HTR-8/SVneo (cell line): ENCODE data around the gene PPDPF.
"Not testable (repeated sequence)": the region's sequence is repeated elsewhere in the genome, so short reads cannot be mapped to it uniquely, and the experiment has no call there.

Experiments used
- DNase-seq: peaks from one replicate; pipeline ENCODE4 v3.0.0; 2011; ENCODE audit warnings: low spot score, mixed read lengths; ENCODE audit not compliant: insufficient read length
- FAIRE-seq: peaks from 2 replicates; lab custom pipeline; 2011; peaks lifted over from hg19 to GRCh38; lab: Jason Lieb, UNC

Gene PPDPF, protein sequence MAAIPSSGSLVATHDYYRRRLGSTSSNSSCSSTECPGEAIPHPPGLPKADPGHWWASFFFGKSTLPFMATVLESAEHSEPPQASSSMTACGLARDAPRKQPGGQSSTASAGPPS

DNA sequence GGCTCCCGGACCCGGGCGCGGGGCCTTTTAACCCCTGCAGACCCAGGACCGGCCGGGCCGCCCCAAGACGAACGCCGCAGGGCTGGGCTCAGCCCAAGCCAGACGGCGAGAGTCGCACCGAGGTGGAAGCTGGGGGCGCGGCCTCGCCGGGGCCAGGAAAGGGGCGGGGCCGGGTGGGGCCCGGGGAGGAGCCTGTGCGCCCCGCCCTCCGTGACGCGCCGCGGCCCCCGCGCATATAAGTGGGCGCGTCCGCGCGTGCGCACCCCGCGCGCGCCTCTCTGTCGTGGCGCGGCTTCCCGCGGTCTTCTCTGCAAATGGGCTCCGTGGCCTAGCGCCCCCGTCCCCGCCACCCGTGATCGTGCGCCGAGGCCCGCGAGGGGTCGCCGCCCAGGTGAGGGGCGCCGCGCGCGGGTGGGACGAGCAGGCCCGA lies at the start of gene PPDPF:
Gene PPDPF (plus strand): TSS at position 262 of the 430 bp plus-strand sequence. CDS start 544 bp downstream, outside the sequence.
- FAIRE-seq (peak; percentile 99), DNase-seq (peak; percentile 99)

- DNase-seq, result no peak
- no peak for FAIRE-seq
Measured at GRCh38 chr20:63471002-63471716, 49.4 kb upstream of the PPDPF start.

GRCh38 chr20:63471717-63471980 lies 48.9 kb upstream of the PPDPF start:
- no peak for FAIRE-seq
- no peak for DNase-seq

- no peak for DNase-seq
Measured at GRCh38 chr20:63471981-63472831, 48.4 kb upstream of the PPDPF start, which contains the start of gene KCNQ2. TSS of gene KCNQ2 (minus strand) at chr20:63472655. CDS start at chr20:63472463, 192 bp downstream.

GRCh38 chr20:63472862-63473390 lies 47.6 kb upstream of the PPDPF start:
- DNase-seq (no peak), FAIRE-seq (peak; percentile 49)

More at GRCh38 chr20:63471981-63472831, 48.4 kb upstream of the PPDPF start, which contains the start of gene KCNQ2:
- peak; percentile 76 for FAIRE-seq

DNA sequence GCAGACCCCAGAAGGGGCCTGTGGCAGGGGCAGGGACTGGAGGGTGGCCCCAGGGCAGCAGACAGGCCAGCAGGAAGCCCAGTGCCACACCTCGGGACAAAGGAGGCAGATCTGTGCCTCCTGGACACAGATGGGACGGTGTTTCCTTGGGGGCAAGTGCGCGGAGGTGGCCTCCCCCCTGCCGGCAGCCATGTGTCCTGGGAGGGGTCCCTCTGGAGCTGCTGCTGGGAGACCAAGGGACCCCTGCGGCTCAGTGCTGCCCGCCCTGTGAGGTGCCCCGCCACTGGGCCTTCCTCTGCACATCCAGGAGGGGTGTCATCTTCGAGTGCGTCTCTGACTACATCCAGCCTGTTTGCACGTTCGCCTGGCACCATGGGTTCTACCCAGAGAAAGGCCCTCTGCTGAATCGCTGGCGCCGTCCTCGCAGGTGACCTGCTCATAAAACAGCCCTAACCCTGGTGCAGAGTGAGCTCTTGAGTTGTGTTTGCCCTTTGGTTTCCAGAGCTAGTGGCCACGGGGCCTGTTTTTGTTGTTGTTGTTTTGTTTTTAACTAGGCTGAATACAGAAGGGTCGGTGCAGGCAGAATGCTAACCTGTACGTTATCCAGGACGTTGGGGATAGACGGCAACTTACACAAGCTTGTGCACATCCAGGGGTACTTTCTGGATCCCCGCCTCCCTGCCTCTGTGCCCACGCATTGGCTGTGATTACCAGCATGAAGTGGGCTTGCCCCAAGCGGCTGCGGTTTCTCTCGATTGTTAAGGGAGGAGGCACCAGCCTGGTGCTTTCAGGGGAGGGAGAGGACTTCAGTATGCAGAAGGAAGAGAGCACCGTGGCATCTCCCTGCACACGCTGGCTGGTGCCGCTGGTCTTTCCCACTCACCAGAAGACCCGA lies 46.8 kb upstream of the PPDPF start:
- no peak for DNase-seq
- peak; percentile 82 for FAIRE-seq

DNA sequence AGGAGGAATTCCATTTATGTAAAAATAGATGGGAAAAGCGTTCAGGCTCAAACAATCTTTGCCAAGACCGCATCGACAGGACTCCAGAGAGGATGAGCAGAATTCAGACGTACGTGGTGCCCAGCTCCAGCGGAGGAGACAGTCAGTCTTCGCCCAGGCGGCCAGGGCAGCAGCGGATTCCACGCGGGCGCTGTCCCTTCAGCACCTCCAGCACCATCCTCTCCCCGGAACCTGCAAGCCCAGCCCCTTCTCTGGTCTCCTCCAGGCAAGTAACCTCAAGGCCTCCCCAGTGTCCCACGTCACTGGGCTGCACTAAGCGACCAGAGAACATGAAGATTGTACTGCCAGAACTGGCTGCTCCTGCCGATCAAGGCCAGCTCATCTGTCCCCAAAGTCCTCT lies 45.4 kb upstream of the PPDPF start:
- DNase-seq, result peak; percentile 67
- no peak for FAIRE-seq

- no peak for DNase-seq
- FAIRE-seq, result no peak
Measured at GRCh38 chr20:63477061-63477616, 43.4 kb upstream of the PPDPF start.

DNA sequence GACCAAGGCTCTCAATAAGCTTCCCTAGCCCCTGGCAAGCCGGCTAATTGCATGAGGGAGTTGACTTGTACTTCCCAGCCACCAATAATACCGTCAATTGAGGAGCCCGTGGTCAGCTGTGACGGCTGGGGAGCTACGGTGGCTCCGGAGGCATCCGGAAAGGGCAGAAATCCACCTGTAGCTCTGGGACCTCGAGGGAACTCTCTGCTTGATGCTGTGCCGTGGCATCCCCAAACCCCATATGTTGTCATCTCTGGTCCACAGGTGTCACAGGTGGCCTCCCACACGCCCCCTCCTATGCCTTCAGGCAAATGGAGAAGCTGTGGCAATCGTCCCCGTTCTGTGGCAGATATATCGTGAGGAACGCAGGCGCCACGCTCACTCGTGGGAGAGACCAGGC lies 42.6 kb upstream of the PPDPF start:
- no peak for FAIRE-seq

DNA sequence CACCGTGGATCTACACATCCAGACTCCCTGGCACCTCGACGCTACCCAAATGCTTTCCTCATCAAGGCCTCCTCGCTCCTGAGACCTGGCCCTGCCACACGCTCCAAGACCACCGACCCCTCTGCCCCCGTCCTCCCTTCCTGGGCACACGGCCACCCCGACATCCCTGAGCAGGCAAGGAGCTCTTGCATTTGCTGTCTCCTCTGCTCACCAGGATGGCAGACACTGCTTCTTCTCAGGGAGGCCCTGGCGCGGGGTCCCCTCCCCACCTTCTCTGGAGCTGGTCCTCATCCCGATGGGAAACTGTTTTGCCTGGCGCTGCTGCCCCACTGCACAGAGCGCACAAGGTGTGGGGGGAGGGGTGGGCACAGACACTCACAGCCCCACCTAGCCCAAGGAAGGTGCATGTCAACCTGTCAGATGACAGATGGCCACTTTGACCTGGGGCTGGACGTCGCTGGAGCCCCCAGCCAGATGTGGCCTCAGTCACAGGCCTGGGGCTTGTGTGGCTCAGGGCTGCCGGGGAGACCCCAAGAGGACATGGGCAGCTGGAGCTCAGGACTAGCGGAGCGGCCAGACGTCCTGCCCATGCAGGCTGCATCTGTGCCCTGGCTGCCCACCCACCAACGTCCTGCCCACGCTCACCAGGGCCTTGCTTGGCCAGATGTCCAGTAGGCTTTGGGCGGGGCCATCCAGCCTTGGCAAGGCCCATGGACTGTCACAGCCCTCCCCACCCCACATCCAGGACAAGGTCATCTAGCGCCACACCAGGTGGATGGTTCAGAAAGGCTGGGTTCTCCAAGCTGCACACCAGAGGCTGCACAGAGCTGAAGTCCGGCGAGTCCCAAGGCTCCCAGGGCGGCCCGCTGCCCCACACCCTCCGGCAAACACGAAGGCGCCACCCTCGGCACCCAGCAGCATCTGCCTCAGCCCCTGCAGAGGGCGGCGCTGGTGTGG lies 41.9 kb upstream of the PPDPF start:
- FAIRE-seq (peak; percentile 36), DNase-seq (no peak)

More for the DNA sequence above, 42.6 kb upstream of the PPDPF start:
- DNase-seq, result no peak

DNA sequence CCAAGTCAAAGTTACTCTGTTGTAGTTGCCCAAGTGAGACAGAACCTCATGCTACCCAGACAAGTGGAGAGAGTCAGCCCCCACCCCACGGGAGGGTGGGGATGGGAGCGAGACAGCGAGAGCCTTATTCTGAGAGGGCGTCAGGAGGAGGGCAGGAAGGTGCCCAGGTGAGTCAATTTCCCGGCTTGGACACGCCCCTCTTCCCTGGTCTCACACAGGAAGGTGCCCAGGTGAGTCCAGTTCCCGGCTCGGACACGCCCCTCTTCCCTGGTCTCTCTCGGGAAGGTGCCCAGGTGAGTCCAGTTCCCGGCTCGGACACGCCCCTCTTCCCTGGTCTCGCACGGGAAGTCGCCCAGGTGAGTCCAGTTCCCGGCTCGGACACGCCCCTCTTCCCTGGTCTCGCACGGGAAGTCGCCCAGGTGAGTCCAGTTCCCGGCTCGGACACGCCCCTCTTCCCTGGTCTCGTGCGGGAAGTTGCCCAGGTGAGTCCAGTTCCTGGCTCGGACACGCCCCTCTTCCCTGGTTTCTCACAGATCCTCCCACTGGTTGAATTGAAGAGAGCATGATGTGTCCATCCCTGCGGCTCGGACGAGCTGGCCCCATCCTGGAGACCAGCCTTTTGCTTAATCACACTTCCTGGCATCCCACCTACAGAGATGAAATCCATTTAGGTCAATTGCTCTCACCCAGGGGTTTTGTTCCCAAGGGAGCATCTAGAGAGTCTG lies 40.7 kb upstream of the PPDPF start:
- DNase-seq, FAIRE-seq: not testable (repeated sequence)

DNA sequence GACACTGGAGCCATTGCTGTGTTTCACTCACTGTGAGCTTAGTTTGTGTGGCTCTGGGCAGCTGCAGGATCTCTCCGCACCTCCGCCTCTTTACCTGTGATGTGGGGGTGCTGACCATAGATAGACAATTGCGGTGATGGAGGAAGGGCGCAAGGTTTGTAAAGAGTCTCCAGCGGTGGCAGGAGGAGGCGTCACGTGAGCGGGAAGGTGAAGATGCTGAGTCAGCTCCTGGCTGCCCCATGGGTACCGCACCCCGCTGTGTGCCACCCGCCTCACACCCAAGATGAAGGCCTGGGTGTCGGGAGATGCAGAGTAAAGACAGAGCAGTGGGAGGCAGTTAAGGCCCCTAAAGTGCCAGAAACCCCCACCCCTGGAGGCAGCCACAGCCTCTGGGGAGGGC lies 39.1 kb upstream of the PPDPF start:
- FAIRE-seq (no peak), DNase-seq (no peak)

GRCh38 chr20:63482021-63482587 lies 38.5 kb upstream of the PPDPF start:
- no peak for FAIRE-seq
- DNase-seq, result no peak

DNA sequence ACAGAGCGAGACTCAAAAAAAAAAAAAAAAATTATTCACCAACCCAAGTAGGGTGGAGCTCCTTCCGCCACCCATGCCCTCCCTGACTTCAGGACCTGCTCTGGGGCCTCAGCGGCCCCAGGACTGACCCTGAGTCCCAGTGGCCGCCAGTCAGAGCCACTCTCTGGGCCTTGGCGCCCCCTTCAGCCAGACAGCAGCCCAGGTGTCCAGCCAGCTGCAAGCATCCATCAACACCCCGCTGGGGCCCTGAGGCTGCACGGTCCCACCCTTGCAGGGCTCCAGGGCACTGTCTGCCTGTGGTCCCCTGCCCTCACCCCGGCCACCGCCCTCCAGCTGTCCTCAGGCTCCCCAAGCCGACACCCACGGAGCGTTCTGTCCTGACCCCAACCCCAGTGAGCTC lies 36.7 kb upstream of the PPDPF start:
- no peak for FAIRE-seq
- no peak for DNase-seq

GRCh38 chr20:63484236-63484635 lies 36.3 kb upstream of the PPDPF start:
- DNase-seq (no peak), FAIRE-seq (no peak)

DNA sequence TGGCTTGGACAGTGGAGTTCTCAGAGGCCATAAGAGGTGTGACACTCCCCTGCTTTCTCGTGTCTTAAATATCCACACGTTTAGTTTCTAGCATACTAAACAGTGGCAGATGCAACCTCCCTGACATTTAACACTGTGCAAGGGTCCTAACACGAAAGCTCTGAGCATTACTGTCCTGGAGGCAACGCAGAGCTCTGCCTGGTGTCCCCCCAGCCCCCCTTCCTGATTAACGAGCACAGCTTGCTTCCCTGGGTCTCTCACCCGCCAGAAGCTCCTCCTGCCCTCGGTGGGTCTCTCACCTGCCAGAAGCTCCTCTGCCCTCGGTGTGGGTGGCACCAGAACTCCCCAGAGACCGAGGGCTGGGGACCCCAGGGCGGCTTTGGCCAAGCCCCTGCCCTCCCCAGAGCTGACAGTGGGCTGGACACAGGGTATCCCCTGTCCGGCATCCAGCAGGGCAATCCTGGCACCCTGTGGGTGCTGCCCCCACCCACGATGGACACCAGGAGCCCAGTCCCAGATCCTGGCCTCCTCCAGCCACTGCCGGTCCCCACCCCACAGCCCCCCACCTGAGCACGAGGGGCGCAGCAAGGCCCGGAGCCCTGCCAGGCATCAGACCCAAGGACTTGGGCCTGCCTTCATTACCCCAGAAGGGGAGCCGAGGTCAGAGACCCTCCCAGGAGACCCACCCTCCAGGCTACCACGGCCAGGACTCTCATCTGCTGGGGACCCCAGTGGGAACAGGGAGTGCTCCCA lies 35.7 kb upstream of the PPDPF start:
- FAIRE-seq, result peak; percentile 9
- no peak for DNase-seq
